HUDEP-2 (cell line): ENCODE results near the gene MYO1H.
"Not testable (repeated sequence)": the region's sequence is repeated elsewhere in the genome, so short reads cannot be mapped to it uniquely, and the experiment has no call there.

Experiments
- DNase-seq, 76 experiments: peaks; one replicate each; lab custom pipeline; 2025; ENCODE audit not compliant: unreplicated experiment in 76 of 76; lab: John Stamatoyannopoulos, UW

Gene MYO1H

GRCh38 chr12:109467978-109468676 is 120.4 kb downstream of the MYO1H start:
- DNase-seq, result peak in 34 of 76 experiments; percentile 1 to 52 (median 16)

DNA sequence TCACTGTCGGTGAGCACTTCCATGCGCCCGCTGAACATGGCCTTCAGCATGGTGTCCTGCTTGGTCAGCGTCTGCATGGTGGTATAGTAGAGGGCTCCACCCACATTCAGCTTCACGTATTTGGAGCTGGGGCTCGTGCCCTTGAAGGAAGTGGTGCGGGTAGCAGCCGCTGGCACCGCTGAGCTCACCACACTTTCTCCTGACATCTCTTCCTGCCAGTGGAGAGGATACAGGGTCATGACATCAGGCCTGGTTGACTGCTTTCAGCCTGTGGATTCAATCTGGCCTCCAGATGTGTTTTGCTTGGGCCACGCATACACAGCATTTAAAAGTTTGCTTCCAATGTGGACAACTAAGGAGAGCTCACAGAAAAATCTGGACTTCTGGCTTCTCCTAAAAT is 121.8 kb downstream of the MYO1H start:
- no peak for DNase-seq

- DNase-seq, result no peak
These were observed 125.3 kb downstream of the MYO1H start for GRCh38 chr12:109473006-109473405.

DNA sequence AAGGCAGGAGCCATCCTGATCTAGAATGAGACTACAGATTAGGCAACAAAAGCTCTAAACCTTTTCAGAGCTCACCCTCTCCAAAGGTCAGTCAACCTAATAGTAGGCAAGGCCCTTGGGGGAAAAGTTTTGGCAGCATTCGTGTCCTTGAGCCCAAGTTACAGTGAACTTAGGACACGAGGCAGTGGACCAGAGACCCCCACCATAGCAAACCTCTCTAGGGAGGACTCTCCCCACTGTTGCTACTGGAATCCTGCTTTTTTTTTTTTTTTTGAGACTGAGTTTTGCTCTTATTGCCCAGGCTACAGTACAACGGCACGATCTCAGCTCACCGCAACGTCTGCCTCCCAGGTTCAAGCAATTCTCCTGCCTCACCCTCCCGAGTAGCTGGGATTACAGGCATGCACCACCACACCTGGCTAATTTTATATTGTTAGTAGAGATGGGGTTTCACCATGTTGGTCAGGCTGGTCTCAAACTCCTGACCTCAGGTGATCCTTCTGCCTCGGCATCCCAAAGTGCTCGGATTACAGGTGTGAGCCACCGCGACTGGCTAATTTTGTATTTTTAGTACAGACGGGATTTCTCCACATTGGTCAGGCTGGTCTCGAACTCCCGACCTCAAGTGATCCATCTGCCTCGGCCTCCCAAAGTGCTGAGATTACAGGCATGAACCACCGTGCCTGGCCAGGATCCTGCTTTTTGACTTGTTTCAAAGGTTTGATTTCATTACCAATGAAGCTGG is 126.0 kb downstream of the MYO1H start:
- not testable (repeated sequence) for DNase-seq

DNA sequence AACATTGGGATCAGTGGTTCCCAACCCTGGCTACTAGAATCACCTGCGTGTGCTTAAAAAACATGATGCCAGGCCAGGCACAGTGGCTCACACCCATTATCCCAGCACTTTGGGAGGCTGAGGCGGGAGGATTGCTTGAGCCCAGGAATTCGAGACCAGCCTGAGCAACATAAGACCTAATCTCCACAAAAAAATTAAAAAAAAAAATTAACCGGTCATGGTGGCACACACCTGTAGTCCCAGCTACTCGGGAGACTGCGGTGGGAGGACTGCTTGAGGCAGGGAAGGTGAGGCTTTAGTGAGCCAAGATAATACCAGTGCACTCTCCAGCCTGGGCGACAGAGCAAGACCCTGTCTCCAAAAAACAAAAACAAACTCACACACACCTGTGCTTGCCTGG is 127.4 kb downstream of the MYO1H start:
- no peak for DNase-seq

DNA sequence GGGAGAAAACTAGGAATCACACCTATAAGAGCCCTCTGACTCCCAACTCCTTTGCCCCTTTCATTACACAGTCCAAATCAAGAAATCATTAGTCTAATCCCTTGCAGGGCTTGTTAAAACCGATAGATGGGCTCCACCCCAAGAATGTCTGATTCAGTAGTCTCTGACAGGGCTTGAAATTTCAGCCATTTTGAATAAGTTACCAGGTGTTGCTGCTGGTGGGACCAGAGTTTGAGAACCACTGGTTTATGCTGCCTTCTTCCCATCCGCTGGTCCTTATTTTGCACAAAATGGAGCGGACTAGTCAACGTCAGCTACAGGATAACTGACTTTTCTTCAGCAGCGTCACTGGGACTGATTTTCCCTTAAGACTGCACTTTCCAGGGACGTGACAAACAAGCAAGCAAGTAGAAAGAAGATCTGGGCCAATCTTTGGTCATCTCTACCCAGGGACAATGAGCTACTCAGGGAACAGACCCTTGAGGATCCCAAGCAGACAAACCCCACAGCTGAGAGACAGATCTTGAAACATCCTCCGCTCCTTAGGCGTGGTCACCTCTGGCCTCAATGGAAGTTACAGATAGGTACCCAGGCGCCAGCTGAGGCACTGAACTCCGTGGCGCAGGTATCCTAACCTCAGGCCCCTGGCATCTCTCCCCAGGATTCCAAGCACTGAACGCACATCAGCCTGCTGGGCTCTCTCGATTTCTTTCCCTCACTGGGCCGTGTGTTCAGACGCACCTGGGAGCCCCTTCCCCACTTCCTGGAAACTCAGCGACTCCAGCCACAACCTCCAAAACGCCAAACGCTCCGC is 128.5 kb downstream of the MYO1H start:
- DNase-seq, result no peak

- no peak for DNase-seq
These were observed 129.1 kb downstream of the MYO1H start for GRCh38 chr12:109476807-109477184.

- DNase-seq, result peak in 75 of 76 experiments; percentile 4 to 92 (median 73)
These were observed 129.7 kb downstream of the MYO1H start, which contains the start of the genes KCTD10 and UBE3B for GRCh38 chr12:109477185-109477962. Gene KCTD10, minus strand, starts transcription at chr12:109477300. Its CDS starts 38 bp downstream, at chr12:109477262. Gene UBE3B, plus strand, starts transcription at chr12:109477634. Its CDS starts 5,918 bp downstream, at chr12:109483552.

DNA sequence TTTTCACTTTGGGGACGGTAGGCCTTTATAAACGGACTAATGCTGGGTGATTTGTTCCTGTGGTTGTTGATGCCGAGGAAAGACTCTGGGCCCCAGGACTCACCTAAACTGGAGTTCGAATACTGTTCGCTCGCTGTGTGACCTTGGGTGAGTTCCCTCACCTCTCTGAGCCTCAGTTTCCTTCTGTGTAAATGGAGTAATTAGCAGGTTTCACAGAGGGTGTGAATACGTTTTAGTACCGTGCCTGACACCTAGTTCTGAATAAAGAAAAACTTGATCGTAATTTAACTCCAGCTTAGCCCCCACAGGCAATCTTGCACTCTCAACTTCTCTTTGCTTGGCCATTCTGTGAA is 130.2 kb downstream of the MYO1H start:
- DNase-seq, result no peak

GRCh38 chr12:109479761-109480160 is 132.1 kb downstream of the MYO1H start:
- no peak for DNase-seq

DNA sequence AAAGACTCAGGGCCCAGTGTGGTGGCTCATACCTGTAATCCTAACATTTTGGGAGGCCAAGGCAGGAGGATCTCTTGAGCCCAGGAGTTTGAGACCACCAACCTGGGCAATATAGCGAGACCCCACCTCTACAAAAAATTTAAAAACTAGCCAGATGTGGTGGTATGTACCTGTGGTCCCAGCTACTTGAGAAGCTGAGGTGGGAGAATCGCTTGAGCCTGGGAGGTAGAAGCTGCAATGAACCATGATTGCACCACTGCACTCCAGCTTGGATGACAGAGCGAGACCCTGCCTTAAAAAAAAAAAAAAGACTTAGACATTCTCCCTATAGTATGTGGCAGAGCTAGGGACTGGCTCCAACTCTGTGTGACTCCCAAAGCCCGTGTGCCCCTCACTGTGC is 132.7 kb downstream of the MYO1H start:
- DNase-seq, result no peak

- no peak for DNase-seq
These were observed 134.2 kb downstream of the MYO1H start for GRCh38 chr12:109481863-109482262.

DNA sequence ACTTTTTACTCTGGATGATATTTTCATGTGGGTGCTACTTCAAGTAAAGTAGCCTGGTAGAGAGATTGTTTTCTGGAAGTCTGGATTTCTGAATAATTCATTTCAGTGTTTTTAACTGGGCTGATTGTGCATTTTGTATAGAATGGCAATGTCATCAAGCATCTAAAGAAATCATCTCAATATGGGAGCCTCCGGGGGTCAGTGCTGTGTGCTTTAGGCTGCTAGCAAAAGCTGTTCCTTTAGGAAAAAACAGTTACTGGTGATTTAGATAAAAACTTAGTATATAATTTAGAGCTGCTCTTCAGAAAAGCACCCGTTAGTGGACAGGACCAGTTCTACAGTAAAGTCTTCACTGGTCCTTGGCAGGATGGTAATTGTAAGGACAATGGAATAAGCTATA is 134.8 kb downstream of the MYO1H start:
- DNase-seq, result no peak

GRCh38 chr12:109482894-109483293 is 135.2 kb downstream of the MYO1H start:
- no peak for DNase-seq

DNA sequence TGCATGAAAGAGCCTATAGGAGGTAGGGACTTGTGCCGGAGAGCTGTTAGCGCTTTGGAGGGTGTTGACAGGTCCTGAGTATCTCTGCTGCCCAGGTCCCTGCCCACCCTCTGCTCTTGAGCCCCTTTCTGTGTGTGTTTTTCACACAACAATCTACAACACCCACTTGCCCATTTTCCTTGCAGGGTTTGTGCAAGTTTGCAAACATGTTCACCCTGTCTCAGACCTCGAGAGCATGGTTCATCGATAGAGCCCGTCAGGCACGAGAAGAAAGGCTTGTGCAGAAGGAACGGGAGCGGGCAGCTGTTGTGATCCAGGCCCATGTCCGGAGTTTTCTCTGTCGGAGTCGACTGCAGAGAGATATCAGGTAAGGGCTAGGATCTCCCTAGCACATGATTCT is 135.6 kb downstream of the MYO1H start:
- no peak for DNase-seq

- DNase-seq, result peak in 31 of 76 experiments; percentile 2 to 59 (median 11)
These were observed 137.5 kb downstream of the MYO1H start for GRCh38 chr12:109485201-109485600.

DNA sequence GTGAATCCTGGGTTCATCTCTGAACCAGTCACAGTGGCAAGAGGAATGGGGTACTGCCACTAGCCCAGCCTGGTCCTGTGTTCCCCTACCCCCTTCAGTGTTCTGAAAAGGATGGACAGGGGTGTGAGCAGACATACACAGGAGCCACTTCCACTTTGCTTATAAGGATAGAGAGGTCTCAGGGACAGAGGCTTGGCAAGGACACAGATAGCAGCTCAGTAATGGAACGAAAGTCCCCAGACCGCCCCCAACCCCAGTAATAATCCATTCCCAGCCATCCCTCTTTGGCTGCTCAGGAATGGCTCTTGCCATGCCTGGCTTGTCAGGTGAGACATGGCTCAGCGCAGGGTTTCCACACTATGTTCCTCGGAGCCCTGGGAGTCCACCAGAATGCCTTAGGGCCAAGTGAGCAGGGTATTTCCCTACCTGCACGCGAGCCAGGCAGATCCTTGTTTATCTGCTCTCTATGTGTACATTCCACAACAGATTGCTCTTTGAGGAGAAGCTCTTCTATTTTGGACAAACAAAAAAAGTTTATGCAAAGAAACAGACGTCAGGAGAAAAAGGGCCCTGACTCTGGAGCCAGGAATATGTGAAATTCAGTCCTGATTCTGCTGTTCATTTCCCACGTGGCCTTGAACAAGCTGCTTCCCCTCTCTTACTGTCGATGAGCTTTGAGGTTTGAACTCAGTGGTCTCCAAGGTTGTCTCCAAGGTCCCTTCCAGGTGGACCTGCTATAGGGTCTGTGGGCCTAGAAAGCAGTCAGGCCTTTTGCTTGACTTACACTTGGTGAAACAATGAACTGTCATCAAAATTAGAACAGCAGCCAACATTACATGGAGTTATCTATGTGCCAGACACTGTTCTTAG is 139.7 kb downstream of the MYO1H start:
- no peak for DNase-seq

DNA sequence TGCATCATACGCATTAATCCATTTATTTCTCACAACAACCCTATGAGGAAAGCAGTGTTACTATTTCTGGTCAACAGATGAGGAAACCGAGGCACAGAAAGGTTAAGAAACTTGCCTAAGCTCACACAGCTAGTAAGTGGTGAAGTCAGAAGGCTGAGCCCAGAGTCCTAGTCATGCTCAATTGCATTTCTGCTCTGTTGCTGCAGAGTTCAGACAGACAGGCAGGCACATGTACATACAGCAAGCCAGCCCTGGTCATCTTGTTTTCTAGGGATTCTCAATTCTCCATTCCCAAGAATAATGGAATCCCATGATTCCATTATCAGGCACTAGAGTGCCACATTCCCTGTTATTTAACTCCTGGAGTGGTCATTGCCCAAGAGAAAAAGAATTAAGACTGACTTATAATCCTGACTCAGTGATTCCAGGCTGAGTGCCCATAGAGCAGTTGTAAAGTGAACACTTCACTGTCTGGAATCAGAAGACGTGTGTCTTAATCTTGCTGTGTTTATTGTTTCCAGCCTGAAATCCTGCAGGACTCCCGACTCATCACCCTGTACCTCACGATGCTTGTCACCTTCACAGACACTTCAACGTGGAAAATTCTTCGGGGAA is 140.5 kb downstream of the MYO1H start:
- no peak for DNase-seq
